ENCODE data around the gene POU4F3. TPM values are rescaled to one million over a fixed set of nuclear protein-coding genes. Genes with fewer than 3 reads are reported as not detected.

The POU4F3 gene
- total RNA-seq, 1 donor from 2014 or later, result not detected

DNA sequence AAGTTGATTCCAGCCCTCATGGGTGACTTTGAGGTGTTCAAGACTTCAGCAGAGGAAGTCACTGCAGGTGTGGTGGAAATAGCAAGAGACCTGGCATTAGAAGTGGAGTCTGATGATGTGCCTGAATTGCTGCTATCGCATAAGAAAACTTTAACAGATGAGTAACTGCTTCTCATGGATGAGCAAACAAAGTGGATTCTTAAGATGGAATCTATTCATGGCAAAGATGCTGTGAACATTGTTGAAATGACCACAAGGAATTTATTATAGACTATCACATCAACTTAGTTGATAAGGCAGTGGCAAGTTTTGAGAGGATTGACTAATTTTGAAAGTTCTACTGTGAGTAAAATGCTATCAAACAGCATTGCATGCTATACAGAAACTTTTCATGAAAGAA is 17.1 kb upstream of the POU4F3 start:
- Histone ChIP-seq H3K27me3 (no peaks in the 10 kb centered on the region), H3K4me1 (no peaks in the 10 kb centered on the region), H3K36me3 (no peaks in the 10 kb centered on the region), H3K27ac (no peak overlapping the region), H3K4me3 (no peak overlapping the region), H3K9me3 (peaks cover 0 to 3% of the 10 kb centered on the region in 2 donors)
- TF ChIP-seq, protein P1, sequence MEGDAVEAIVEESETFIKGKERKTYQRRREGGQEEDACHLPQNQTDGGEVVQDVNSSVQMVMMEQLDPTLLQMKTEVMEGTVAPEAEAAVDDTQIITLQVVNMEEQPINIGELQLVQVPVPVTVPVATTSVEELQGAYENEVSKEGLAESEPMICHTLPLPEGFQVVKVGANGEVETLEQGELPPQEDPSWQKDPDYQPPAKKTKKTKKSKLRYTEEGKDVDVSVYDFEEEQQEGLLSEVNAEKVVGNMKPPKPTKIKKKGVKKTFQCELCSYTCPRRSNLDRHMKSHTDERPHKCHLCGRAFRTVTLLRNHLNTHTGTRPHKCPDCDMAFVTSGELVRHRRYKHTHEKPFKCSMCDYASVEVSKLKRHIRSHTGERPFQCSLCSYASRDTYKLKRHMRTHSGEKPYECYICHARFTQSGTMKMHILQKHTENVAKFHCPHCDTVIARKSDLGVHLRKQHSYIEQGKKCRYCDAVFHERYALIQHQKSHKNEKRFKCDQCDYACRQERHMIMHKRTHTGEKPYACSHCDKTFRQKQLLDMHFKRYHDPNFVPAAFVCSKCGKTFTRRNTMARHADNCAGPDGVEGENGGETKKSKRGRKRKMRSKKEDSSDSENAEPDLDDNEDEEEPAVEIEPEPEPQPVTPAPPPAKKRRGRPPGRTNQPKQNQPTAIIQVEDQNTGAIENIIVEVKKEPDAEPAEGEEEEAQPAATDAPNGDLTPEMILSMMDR (IDR thresholded peaks at IDR 0.05), result no peak
- intact Hi-C loops (cut with DNase I), result no loop called here
- no peak for DNase-seq (ENCODE audit: low spot score in 2 of 2)

DNA sequence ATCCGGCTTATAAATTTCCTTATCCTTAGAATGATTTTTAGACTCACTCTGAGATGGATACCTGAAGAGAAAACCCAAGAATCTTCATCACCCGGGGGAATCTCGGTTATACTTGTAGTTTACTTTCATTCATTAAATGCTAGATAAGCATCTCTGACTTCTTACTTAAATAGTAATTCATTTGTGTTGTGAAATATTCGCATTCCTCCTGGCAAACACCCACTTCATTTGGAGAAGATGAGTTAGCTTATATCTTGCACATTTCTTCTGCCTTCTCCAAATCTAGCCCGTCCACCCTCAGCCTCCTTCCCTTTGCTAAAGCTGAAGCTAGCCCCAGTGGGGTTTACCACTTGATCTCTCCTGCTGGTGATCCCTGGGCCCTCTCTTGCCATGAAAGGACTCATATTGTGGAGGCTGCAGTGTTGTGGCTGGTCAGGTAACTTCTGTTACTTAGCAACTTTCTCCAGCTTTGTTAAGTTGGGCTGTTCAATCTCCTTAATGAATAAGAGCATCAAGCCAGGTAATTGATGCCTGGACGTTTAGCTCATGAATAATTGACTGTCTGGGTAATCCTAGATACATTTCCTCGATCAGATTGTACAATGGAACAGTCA is 11.3 kb upstream of the POU4F3 start:
- intact Hi-C loops (cut with DNase I), result no loop called here
- Histone ChIP-seq H3K9me3 (no peaks in the 10 kb centered on the region), H3K4me1 (no peaks in the 10 kb centered on the region), H3K4me3 (no peak overlapping the region), H3K27me3 (no peaks in the 10 kb centered on the region), H3K36me3 (no peaks in the 10 kb centered on the region), H3K27ac (no peak overlapping the region)
- TF ChIP-seq, protein P1 (IDR thresholded peaks at IDR 0.05), result no peak
- no peak for DNase-seq (ENCODE audit: low spot score in 2 of 2)

DNA sequence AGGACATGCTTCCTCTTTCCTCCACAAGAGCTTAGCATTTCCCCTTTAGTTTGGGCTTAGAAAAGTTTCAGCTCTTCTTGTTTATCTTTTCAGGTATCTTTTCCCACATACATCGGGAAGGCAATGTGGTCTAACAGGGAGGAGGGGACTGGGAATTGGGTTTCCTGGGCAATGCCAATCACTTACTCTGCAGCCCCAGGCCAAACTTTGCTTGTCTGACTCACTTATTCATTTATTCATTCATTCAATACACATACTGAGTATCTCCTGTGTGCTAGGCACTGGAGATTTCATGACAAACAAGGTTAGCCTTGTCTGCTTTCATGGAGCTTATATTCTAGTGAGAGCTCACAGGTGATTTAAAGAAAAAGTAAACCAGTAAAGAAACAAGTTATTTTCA is 10.7 kb upstream of the POU4F3 start:
- H3K27me3 ChIP-seq, result no peaks in the 10 kb centered on the region
- no peaks in the 10 kb centered on the region for H3K9me3 ChIP-seq
- intact Hi-C loops (cut with DNase I), result no loop called here
- H3K4me1 ChIP-seq, result no peaks in the 10 kb centered on the region
- H3K27ac ChIP-seq, result no peak overlapping the region
- TF ChIP-seq, protein P1 (IDR thresholded peaks at IDR 0.05), result no peak
- no peak for DNase-seq (ENCODE audit: low spot score in 2 of 2)
- no peaks in the 10 kb centered on the region for H3K36me3 ChIP-seq
- H3K4me3 ChIP-seq, result no peak overlapping the region

DNA sequence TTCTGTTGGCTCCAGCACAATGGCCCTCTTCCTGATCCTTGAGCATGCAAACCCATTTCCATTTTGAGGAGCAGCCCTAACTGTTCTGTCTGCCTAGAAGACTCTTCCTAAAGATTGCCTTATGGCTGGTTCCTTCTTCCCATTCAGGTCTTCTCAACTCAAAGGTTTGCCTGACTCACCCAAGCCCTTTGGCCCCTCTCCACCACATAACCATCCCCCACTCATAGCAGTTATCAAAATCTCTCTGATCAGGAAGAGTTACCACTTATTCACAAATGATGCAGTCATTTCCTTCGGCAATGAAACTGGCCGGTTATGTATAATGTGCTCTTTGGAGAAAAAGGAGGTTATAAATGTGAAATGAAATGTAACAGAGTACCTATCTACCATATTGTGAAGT is 8.9 kb upstream of the POU4F3 start:
- H3K4me1 ChIP-seq, result no peaks in the 10 kb centered on the region
- no peak overlapping the region for H3K27ac ChIP-seq
- no peaks in the 10 kb centered on the region for H3K9me3 ChIP-seq
- no peaks in the 10 kb centered on the region for H3K27me3 ChIP-seq
- DNase-seq (ENCODE audit: low spot score in 2 of 2), result no peak
- H3K36me3 ChIP-seq, result no peaks in the 10 kb centered on the region
- no peak overlapping the region for H3K4me3 ChIP-seq
- TF ChIP-seq, protein P1 (IDR thresholded peaks at IDR 0.05), result no peak
- intact Hi-C loops (cut with DNase I), result no loop called here

DNA sequence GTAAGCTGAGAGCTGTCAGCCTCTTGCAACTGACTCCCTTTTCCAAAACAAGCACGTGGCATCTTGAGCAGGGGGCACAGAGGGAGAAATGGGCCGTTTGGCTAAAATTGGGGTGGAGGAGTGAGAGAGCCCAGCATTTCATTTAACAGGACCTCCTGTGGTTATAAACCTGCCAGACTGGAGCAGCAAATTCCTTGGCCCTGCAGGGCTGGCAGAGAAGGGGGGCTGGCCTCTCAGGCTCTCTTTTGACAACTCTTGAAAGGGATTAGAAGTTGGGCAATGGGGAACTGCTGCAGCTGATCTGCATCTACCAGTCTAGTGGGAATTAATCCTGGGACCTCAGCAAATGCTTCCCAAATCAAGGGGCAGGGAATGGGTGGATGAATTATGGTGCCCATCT is 7.2 kb upstream of the POU4F3 start:
- Histone ChIP-seq H3K9me3 (no peaks in the 10 kb centered on the region), H3K27me3 (no peaks in the 10 kb centered on the region), H3K4me3 (no peak overlapping the region), H3K4me1 (no peaks in the 10 kb centered on the region), H3K27ac (no peak overlapping the region), H3K36me3 (no peaks in the 10 kb centered on the region)
- DNase-seq (ENCODE audit: low spot score in 2 of 2), result no peak
- TF ChIP-seq, protein P1 (IDR thresholded peaks at IDR 0.05), result no peak
- intact Hi-C loops (cut with DNase I), result no loop called here

DNA sequence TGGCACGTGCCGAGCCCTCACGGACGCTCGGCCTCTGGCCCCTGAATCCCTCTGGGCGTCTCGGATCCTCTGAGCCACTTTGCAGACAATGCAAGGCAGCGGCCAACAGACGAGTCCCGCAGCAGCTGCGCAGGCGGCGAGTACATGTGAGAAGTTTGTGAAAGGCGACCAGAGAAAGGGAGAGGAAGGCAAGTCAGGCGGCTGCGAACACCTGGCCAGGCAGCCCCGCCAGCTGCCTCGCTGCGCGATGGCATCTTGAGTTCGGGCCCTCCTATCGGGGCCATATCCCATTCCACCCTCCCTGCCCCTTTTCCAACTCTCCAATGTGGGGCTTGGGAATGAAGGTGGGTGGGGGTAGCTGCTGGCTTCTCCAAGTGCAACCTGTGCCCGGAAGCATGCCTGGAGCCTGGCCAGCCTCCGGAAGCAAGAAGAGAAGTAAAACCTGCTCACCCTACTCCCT is 4.5 kb upstream of the POU4F3 start:
- DNase-seq (ENCODE audit: low spot score in 2 of 2), result no peak
- H3K4me1 ChIP-seq, result no peaks in the 10 kb centered on the region
- H3K27ac ChIP-seq, result no peak overlapping the region
- intact Hi-C loops (cut with DNase I), result no loop called here
- no peaks in the 10 kb centered on the region for H3K36me3 ChIP-seq
- H3K27me3 ChIP-seq, result peaks cover 5% of the 10 kb centered on the region
- no peak overlapping the region for H3K4me3 ChIP-seq
- TF ChIP-seq, protein P1 (IDR thresholded peaks at IDR 0.05), result no peak
- no peaks in the 10 kb centered on the region for H3K9me3 ChIP-seq
